Astrocyte (in vitro differentiated cells and primary cell): ENCODE results near the gene ERCC6L2. TPM values are rescaled to one million over a fixed set of nuclear protein-coding genes. Genes with fewer than 3 reads are reported as not detected.

ENCODE experiments used
- DNase-seq: peaks from one replicate; pipeline ENCODE4 v3.0.0-alpha.2; 2010; ENCODE audit warnings: low read depth
- FAIRE-seq: peaks from 2 replicates; lab custom pipeline; 2011; peaks lifted over from hg19 to GRCh38; lab: Jason Lieb, UNC
- H2AFZ ChIP-seq: 2 replicates; pipeline ENCODE4 v1.6.0; 2012; ENCODE audit warnings: low read depth, low read length, inconsistent platforms
- H3K27ac ChIP-seq: 2 replicates; pipeline ENCODE4 v1.5.1; 2011; ENCODE audit warnings: low read depth, low read length, inconsistent platforms
- H3K27me3 ChIP-seq: 2 replicates; pipeline ENCODE4 v1.6.0; 2011; ENCODE audit warnings: low read length, inconsistent platforms; ENCODE audit not compliant: insufficient read depth
- H3K36me3 ChIP-seq: 2 replicates; pipeline ENCODE4 v1.5.1; 2011; ENCODE audit warnings: low read length, inconsistent platforms; ENCODE audit not compliant: insufficient read depth
- H3K4me1 ChIP-seq: 2 replicates; pipeline ENCODE4 v1.5.1; 2011; ENCODE audit warnings: low read length, inconsistent platforms; ENCODE audit not compliant: insufficient read depth
- H3K4me2 ChIP-seq: 2 replicates; pipeline ENCODE4 v1.6.0; 2012; ENCODE audit warnings: low read length, inconsistent platforms
- H3K4me3 ChIP-seq: 2 replicates; pipeline ENCODE4 v1.5.1; 2011; ENCODE audit warnings: low read depth, mild to moderate bottlenecking, low read length, inconsistent platforms; ENCODE audit not compliant: insufficient read depth
- H3K79me2 ChIP-seq: 2 replicates; pipeline ENCODE4 v1.6.0; 2012; ENCODE audit warnings: mild to moderate bottlenecking, low read length, inconsistent platforms; ENCODE audit not compliant: insufficient read depth
- H3K9ac ChIP-seq: 2 replicates; pipeline ENCODE4 v1.6.0; 2012; ENCODE audit warnings: mild to moderate bottlenecking, low read length, inconsistent platforms
- H3K9me3 ChIP-seq: 2 replicates; pipeline ENCODE4 v1.5.1; 2012; ENCODE audit warnings: low read depth, mild to moderate bottlenecking, low read length, inconsistent platforms; ENCODE audit not compliant: insufficient read depth
- H4K20me1 ChIP-seq: 2 replicates; pipeline ENCODE4 v1.6.0; 2012; ENCODE audit warnings: low read length, inconsistent platforms; ENCODE audit not compliant: insufficient read depth
- H3K27ac Mint-ChIP-seq: one replicate; pipeline ENCODE4 v1.8.0; 2021; ENCODE audit warnings: mild to moderate bottlenecking, mixed read lengths; ENCODE audit not compliant: unreplicated experiment
- H3K27me3 Mint-ChIP-seq: one replicate; pipeline ENCODE4 v1.8.0; 2021; ENCODE audit warnings: low read depth, mixed read lengths; ENCODE audit not compliant: unreplicated experiment
- H3K36me3 Mint-ChIP-seq: one replicate; pipeline ENCODE4 v1.8.0; 2021; ENCODE audit warnings: low read depth, mixed read lengths; ENCODE audit not compliant: unreplicated experiment
- H3K4me1 Mint-ChIP-seq: one replicate; pipeline ENCODE4 v1.8.0; 2021; ENCODE audit warnings: low read depth, mixed read lengths; ENCODE audit not compliant: unreplicated experiment
- H3K4me3 Mint-ChIP-seq: one replicate; pipeline ENCODE4 v1.8.0; 2021; ENCODE audit warnings: mild to moderate bottlenecking, moderate library complexity, mixed read lengths; ENCODE audit not compliant: unreplicated experiment
- H3K9me3 Mint-ChIP-seq: one replicate; pipeline ENCODE4 v1.8.0; 2021; ENCODE audit warnings: mild to moderate bottlenecking, mixed read lengths; ENCODE audit not compliant: unreplicated experiment
- CTCF ChIP-seq: IDR thresholded peaks from 2 replicates; pipeline ENCODE4 v1.5.1; 2011; ENCODE audit warnings: low read depth, mild to moderate bottlenecking, inconsistent platforms, low read length, moderate library complexity; ENCODE audit not compliant: insufficient read depth
- EZH2 ChIP-seq: IDR thresholded peaks from 2 replicates; pipeline ENCODE4 v1.6.1; 2012; ENCODE audit warnings: mild to moderate bottlenecking, low read length, inconsistent platforms; ENCODE audit not compliant: insufficient read depth
- total RNA-seq: library from RNA; stranded (reverse); gene quantifications from 2 replicates; pipeline ENCODE4 v1.2.1, GENCODE V29; 2021

Gene ERCC6L2
- total RNA-seq, 1 donor from 2014 or later: 31.9 TPM

DNA sequence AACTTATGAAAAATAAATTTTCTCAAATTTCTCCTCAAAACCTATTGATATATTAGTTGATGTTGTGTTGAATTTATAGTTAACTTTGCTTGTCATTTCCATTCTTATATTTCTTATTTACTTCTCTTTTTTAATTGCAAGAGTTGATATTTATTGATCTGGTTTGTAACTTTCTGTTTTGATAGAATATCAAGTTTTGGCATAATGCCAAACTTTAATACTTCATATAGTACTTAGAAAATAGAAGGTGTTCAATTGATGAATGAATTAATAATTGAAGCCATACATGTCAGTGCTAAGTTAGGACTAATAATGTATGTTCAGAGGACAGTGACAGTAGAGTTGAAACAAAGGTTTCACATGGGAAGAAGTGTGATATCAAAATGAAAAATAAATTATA is 27.9 kb downstream of the ERCC6L2 start:
- Mint-ChIP-seq H3K36me3 (no peaks in the 10 kb centered on the region), H3K27me3 (no peaks in the 10 kb centered on the region), H3K9me3 (no peaks in the 10 kb centered on the region), H3K27ac (no peak overlapping the region), H3K4me1 (no peaks in the 10 kb centered on the region), H3K4me3 (no peak overlapping the region)
- Histone ChIP-seq H3K9ac (no peak overlapping the region), H3K27ac (no peak overlapping the region), H3K4me1 (no peaks in the 10 kb centered on the region), H3K79me2 (no peaks in the 10 kb centered on the region), H2AFZ (no peak overlapping the region), H3K27me3 (no peaks in the 10 kb centered on the region), H3K4me3 (no peak overlapping the region), H3K4me2 (no peak overlapping the region), H3K36me3 (no peaks in the 10 kb centered on the region), H3K9me3 (no peaks in the 10 kb centered on the region), H4K20me1 (peaks cover 3% of the 10 kb centered on the region)
- no peak for DNase-seq
- no peak for FAIRE-seq
- TF ChIP-seq EZH2: no peak
- TF ChIP-seq CTCF: no peak

- H3K36me3 Mint-ChIP-seq: no peaks in the 10 kb centered on the region
- H3K4me2 ChIP-seq: no peak overlapping the region
- no peaks in the 10 kb centered on the region for H3K36me3 ChIP-seq
- no peaks in the 10 kb centered on the region for H3K4me1 Mint-ChIP-seq
- H3K4me1 ChIP-seq: no peaks in the 10 kb centered on the region
- no peak overlapping the region for H3K27ac Mint-ChIP-seq
- no peaks in the 10 kb centered on the region for H3K27me3 ChIP-seq
- no peak overlapping the region for H3K4me3 Mint-ChIP-seq
- peaks cover 10% of the 10 kb centered on the region for H3K79me2 ChIP-seq
- no peak overlapping the region for H3K4me3 ChIP-seq
- H3K9ac ChIP-seq: no peak overlapping the region
- no peak for FAIRE-seq
- peaks cover 5% of the 10 kb centered on the region for H4K20me1 ChIP-seq
- no peak overlapping the region for H3K27ac ChIP-seq
- TF ChIP-seq CTCF: no peak
- TF ChIP-seq EZH2: no peak
- DNase-seq: no peak
- no peaks in the 10 kb centered on the region for H3K9me3 Mint-ChIP-seq
- no peak overlapping the region for H2AFZ ChIP-seq
- H3K9me3 ChIP-seq: no peaks in the 10 kb centered on the region
- H3K27me3 Mint-ChIP-seq: no peaks in the 10 kb centered on the region
Measured at GRCh38 chr9:95907794-95908193, 32.3 kb downstream of the ERCC6L2 start.

GRCh38 chr9:95910023-95910707 is 34.7 kb downstream of the ERCC6L2 start:
- peaks cover 5% of the 10 kb centered on the region for H4K20me1 ChIP-seq
- H3K27ac ChIP-seq: no peak overlapping the region
- no peak for DNase-seq
- TF ChIP-seq EZH2: no peak
- no peak for TF ChIP-seq CTCF
- H3K9ac ChIP-seq: no peak overlapping the region
- no peak overlapping the region for H3K4me3 ChIP-seq
- Mint-ChIP-seq H3K27ac (no peak overlapping the region), H3K9me3 (no peaks in the 10 kb centered on the region), H3K36me3 (no peaks in the 10 kb centered on the region), H3K27me3 (no peaks in the 10 kb centered on the region), H3K4me1 (no peaks in the 10 kb centered on the region), H3K4me3 (no peak overlapping the region)
- no peaks in the 10 kb centered on the region for H3K36me3 ChIP-seq
- H3K27me3 ChIP-seq: no peaks in the 10 kb centered on the region
- no peak overlapping the region for H3K4me2 ChIP-seq
- no peaks in the 10 kb centered on the region for H3K4me1 ChIP-seq
- FAIRE-seq: no peak
- H3K79me2 ChIP-seq: peaks cover 10% of the 10 kb centered on the region
- no peaks in the 10 kb centered on the region for H3K9me3 ChIP-seq
- H2AFZ ChIP-seq: no peak overlapping the region
